Hematopoietic multipotent progenitor cell treated with erythropoietin and hydrocortisone succinate and interleukin-3 and kit ligand, for 15 days (in vitro differentiated cells): Measurements from ENCODE around the gene SMIM11.
"Not testable (repeated sequence)": the region's sequence is repeated elsewhere in the genome, so short reads cannot be mapped to it uniquely, and the experiment has no call there.

Source experiments
- DNase-seq: peaks from one replicate; pipeline ENCODE4 v3.0.0-alpha.2; 2015; ENCODE audit warnings: low spot score

The SMIM11 gene, protein sequence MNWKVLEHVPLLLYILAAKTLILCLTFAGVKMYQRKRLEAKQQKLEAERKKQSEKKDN

GRCh38 chr21:34374940-34375618 lies at the start of gene SMIM11:
SMIM11 (plus strand) TSS chr21:34375507; CDS start chr21:34379505, 3,998 bp downstream.
- DNase-seq = not testable (repeated sequence)

- DNase-seq = no peak
Measured at GRCh38 chr21:34330055-34330454, 45.3 kb upstream of the SMIM11 start.

DNA sequence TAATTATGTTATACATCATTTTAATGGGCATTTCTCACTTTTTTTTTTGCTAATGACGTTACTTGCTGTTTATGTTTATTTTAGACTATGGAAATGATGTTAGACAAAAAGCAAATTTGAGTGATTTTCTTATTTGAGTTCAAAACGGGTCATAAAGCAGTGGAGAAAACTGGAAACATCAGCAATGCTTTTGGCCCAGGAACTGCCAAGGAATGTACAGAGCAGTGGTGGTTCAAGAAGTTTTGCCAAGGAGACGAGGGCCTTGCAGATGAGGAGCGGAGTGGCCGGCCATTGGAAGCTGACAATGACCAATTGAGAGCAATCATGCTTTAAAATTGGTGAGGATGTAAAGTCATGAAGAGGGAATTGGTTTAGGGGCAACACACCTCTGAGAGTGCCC lies 43.6 kb upstream of the SMIM11 start:
- no peak for DNase-seq

- DNase-seq = no peak
Measured at GRCh38 chr21:34332347-34332746, 43.0 kb upstream of the SMIM11 start.

- DNase-seq = no peak
Measured at GRCh38 chr21:34333121-34333739, 42.1 kb upstream of the SMIM11 start.

DNA sequence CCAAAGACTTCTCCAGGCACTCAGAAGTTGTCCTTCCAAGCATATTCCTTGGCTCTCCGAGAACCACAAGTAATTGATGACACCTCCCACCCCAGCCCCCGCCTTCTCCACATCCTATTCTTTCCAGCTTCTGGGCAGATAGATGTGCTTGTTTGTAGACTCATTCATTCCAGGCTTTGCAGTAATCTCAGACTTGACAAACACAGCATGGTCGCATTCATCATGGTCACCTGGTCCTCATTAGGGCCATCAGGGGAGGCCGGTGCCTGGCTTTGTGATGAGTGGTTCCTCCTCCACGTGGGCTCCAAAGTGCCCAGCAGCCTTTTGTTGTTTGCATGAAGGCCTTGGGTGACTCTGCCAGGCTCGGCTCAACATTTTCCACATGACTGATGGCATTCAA lies 40.0 kb upstream of the SMIM11 start:
- no peak for DNase-seq

DNA sequence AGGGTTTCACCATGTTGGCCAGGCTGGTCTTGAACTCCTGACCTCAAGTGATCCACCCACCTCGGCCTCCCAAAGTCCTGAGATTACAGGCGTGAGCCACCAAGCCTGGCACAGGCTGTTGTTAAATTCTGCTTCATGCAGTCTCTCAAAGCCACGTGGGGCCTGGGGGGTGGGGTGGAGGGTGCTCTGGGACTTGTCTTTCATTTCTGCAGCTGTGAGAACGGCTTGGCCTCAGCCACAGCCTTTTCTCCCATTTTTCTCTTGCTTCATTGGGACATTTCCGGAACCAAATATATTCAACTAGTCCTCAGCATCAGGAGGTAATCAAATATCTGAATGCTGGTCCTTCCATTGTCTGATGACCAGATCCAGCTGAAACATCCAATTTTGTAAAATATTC lies 39.1 kb upstream of the SMIM11 start:
- no peak for DNase-seq

DNA sequence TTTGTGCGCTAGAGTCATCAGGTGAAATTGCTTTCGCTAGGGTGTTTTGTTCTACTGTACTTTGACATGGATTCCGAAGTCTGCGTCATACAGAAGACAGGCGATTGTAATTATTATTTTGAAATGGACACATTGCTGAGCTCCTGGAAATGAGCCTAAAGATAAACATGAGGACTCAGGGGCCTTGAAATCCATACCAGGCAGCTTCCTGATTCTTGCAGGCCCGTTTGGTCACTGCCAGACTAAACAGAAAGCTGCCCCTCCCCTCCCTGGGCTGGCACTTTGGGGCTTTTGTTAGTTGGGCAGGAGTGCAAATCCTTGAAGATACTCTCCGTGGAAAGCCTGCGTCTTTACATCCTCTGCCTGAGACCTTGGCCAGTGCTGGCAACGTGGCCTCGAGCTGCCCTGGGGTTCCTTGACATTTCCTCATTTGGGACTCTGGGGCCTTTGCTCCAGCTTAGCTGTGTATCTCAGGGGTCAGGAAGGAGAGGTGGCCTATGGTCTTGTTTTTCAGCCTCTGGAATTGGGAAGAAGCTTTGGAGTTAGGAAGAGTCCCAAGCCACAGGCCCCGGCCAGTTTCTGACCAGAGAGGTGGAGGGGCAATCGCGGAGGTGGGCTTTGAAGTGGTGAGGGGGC lies 38.4 kb upstream of the SMIM11 start:
- DNase-seq = no peak

- DNase-seq = no peak
Measured at GRCh38 chr21:34337741-34338140, 37.6 kb upstream of the SMIM11 start.

DNA sequence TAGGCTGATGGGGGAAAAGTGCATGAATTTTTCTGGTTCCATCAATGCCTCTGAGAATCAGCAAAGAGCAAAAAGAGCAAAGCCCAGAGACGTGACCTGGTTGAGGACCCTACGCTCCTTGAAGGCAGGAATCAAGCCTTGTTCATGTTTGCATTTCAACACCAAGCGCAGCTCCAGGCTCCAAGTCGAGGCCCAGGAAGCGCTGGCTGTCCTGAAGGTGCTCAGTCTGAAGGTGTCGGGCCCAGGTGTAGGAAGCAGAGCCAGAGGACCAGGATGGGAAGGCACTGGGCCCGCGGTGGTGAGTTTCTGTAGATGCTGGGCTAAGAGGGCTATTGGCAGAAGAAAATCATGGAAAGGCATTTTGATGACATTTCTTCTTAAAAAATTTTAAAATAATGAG lies 37.1 kb upstream of the SMIM11 start:
- DNase-seq = no peak

GRCh38 chr21:34340061-34340460 lies 35.2 kb upstream of the SMIM11 start:
- DNase-seq = no peak

GRCh38 chr21:34342476-34342875 lies 32.8 kb upstream of the SMIM11 start:
- no peak for DNase-seq

DNA sequence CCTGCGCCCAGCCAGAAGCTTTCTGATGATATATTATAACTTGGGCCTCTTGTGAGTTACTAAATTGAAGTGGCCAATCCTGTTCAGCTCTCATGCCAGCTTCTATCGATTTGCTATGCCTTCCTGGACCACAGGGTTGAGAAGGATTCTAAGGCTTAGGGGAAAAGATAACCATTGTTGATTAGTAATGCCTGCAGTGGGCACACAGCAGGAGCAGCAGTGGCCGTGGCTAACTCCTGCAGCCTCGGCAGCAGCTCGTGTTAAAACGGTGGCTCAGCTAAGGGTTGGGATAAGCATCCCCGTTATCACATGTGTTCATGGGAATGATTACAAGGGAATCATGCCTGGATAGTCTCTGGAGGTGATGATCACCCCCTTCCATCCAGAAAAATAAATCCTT lies 32.0 kb upstream of the SMIM11 start:
- DNase-seq = no peak

DNA sequence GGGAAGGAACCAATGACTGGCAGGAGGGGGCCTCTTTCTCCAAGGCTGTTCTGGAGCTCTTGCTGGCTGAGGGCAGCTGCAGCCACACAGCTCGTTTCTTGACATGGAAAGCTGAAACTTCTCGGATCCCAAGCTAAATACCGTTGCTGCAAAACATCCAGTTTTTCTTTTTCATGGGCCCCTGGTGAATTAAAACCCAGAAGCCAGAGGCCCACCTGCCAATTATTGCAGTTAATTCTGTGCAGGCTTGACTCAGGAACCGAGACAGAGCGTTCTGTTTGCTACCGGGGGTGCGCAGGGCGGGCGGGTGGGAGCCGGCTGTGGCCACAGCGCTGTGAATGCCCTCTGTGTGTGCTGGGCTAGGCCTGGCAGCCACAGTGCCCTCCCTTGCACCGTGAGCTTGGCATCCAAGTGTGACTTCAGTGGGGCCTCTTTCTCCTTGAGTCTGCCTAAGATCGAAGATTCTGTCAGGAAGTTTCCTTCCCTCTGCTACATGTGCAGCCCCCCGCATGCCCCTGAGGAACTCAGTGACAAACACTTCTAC lies 31.4 kb upstream of the SMIM11 start:
- no peak for DNase-seq

- DNase-seq = no peak
Measured at GRCh38 chr21:34344584-34344983, 30.7 kb upstream of the SMIM11 start.

- DNase-seq = no peak
Measured at GRCh38 chr21:34345091-34345871, 30.0 kb upstream of the SMIM11 start.

DNA sequence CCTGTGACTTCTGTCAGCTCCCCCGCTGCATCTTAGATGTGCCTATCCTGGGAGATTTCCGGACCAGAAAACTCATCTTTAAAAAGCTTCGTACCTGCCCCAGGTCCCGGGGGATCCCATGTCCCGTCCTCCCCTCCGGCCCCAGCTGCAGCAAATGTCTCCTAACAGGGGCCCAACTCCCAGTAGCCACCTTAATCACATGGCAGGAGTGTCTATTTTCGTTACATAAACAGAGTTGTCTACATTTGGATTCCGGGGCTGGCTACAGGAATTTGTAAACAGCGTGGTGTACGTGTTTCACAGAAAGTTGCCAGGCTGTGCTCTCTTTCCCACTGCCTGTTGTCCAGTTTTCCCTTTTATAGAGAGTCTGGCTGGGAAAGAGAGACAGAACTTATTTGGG lies 29.4 kb upstream of the SMIM11 start:
- DNase-seq = no peak

- no peak for DNase-seq
Measured at GRCh38 chr21:34348890-34349519, 26.3 kb upstream of the SMIM11 start.

GRCh38 chr21:34351786-34352241 lies 23.5 kb upstream of the SMIM11 start:
- DNase-seq = no peak

DNA sequence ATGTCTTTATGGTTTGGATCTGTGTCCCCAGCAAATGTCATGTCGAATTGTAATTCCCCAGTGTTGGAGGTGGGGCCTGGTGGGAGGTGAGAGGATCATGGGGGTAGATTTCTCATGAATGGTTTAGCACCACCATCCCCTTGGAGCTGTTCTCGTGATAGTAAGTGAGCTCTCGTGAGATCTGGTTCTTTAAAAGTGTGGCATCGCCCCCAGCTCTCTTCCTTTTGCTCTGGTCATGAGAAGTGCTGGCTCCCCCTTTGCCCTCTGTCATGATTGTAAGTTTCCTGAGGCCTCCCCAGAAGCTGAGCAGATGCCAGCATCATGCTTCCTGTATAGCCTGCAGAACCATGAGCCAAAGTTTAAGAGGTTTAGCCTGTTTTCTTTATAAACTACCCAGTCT lies 22.8 kb upstream of the SMIM11 start:
- DNase-seq = no peak

DNA sequence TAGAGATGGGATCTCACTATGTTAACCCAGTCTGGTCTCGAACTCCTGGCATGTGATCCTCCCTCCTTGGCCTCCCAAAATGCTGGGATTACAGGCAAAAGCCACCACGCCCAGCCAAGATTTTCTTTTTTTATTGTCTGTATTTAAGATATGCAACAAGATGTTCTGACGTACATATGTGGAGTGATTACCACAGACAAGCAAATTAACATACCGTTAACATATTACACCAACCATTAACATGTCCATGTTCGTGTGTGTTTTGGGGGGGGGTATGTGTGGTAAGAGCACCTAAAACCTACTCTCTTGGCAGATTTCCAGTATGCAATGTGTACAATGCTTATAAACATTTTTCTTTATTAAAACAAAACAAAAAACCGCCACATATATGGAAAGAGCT lies 22.1 kb upstream of the SMIM11 start:
- no peak for DNase-seq

DNA sequence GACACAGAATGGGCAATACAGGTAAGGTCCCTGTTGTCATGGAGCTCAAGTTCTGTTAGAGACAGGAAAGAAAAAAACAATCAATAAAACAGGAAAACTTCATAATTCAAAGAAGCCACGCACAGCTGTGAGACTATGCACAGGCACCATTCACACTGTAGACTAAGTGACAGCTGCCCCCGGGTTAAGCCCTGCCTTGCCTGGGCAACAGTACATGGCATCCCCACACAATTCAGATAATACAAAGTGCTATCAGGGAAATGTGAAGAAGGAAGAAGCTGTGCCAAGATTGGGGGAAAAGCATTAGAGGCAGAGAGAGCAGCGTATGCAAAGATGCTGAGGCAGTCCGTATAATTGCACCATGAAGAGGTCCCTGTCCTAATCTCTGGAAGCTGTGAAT lies 20.5 kb upstream of the SMIM11 start:
- DNase-seq = no peak
